HAP-1 (cell line): Measurements from ENCODE around the gene TRABD.
A peak's percentile ranks its signal among the peaks of the same experiment; 100 is the strongest.

Experiments
- DNase-seq, 2 experiments: peaks; one replicate each; pipeline ENCODE4 v3.0.0-alpha.2; 2016 to 2020; ENCODE audit warnings: low spot score in 2 of 2
- H3K27me3 ChIP-seq: fragments of 250-450 bp; sonication (Bioruptor Pico); 2 replicates; pipeline ENCODE4 v1.5.1; 2020; ENCODE audit warnings: low read depth, mild to moderate bottlenecking, moderate library complexity
- H3K36me3 ChIP-seq: fragments of 250-450 bp; sonication (Bioruptor Pico); replicated peaks from 2 replicates; pipeline ENCODE4 v1.5.1; 2020; ENCODE audit warnings: mild to moderate bottlenecking
- H3K4me1 ChIP-seq: fragments of 250-450 bp; sonication (Bioruptor Pico); 2 replicates; pipeline ENCODE4 v1.5.1; 2020; ENCODE audit warnings: mild to moderate bottlenecking
- H3K4me3 ChIP-seq: fragments of 250-450 bp; sonication (Bioruptor Pico); 2 replicates; pipeline ENCODE4 v1.5.1; 2020; ENCODE audit warnings: mild to moderate bottlenecking, moderate library complexity
- H3K9me3 ChIP-seq: fragments of 250-450 bp; sonication (Bioruptor Pico); 2 replicates; pipeline ENCODE4 v1.5.1; 2020; ENCODE audit warnings: mild to moderate bottlenecking, moderate library complexity
- in situ Hi-C: fragments of 300-500 bp; cut with MboI; formaldehyde crosslinking; loops from 3 replicates; pipeline ENCODE4 v1.14.3; 2020; ENCODE audit warnings: low sequenced_read_pairs, inconsistent platforms, mixed read lengths

The TRABD gene

GRCh38 chr22:50213263-50213662 lies 27.6 kb downstream of the TRABD start:
- Histone ChIP-seq H3K4me1 (no peaks in the 10 kb centered on the region), H3K27me3 (no peaks in the 10 kb centered on the region), H3K9me3 (no peaks in the 10 kb centered on the region), H3K36me3 (peaks cover 79% of the 10 kb centered on the region), H3K4me3 (no peak overlapping the region)
- in situ Hi-C loops, result loop anchor here (5.0 kb wide), 1 partner anchor 281 kb away; no protein-coding TSS in a partner anchor
- DNase-seq, result no peak

- DNase-seq, result no peak
- Histone ChIP-seq H3K27me3 (no peaks in the 10 kb centered on the region), H3K36me3 (peaks cover 89% of the 10 kb centered on the region), H3K4me3 (no peak overlapping the region), H3K9me3 (no peaks in the 10 kb centered on the region), H3K4me1 (no peaks in the 10 kb centered on the region)
- in situ Hi-C loops, result no loop called here
Observed at GRCh38 chr22:50215297-50216054, 29.8 kb downstream of the TRABD start.

DNA sequence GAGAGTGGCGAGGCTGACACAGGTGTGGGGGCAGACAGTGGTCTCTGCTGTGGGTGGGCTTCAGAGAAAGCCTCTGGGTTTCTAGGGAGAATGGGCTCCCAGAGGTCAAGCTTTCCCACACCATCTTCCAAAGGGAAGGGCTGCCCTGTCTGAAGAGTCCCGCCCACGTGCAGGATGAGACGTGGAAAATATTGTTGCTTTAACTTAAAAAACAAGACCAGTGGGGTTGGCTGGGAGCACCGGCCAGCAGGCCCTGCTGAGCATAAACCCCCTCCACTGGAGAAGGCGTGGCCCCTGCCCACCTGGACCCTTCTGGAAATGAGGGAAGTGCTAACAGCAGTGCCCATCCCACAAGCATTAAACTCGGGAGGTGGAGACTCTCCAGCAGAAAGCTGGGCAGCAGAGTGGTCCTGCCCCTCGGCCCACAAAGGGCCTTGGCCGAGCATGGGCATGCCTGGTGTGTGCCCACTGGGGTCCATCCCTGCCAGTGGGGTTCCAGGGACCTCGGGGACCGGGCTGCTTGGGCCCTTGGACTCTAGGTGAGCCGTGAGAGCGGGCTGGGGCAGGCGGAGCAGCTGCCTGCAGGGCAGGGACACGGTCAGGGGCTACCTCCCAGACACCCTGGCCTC lies 30.5 kb downstream of the TRABD start:
- Histone ChIP-seq H3K4me3 (no peak overlapping the region), H3K4me1 (no peaks in the 10 kb centered on the region), H3K36me3 (peaks cover 84% of the 10 kb centered on the region), H3K27me3 (no peaks in the 10 kb centered on the region), H3K9me3 (no peaks in the 10 kb centered on the region)
- DNase-seq, result no peak
- in situ Hi-C loops, result no loop called here

DNA sequence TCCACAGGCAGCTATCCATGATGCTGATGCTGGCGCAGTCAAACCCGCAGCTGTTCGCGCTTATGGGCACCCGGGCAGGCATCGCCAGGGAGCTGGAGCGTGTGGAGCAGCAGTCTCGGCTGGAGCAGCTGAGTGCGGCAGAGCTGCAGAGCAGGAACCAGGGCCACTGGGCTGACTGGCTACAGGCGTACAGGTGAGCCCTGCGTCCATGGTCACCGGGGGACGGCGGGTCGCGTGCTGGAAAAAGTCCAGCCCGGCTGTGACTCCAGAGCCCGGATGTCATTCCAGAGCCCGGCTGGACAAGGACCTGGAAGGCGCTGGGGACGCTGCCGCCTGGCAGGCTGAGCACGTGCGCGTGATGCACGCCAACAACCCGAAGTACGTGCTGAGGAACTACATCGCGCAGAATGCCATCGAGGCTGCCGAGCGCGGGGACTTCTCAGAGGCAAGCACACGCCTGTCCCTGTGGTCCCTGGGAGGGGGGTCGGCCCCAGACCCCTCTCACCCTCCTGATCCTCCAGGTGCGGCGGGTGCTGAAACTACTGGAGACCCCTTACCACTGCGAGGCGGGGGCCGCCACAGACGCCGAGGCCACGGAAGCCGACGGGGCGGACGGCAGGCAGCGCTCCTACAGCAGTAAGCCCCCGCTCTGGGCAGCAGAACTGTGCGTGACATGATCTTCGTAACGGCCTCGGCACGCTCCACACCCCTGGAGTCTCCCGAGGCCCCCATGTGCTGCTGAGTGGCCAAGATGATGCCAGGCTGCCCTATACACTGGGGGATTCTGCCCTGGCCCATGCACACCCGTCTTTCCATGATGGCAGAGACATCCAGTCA lies 31.2 kb downstream of the TRABD start:
- in situ Hi-C loops, result no loop called here

GRCh38 chr22:50217543-50218152 lies 31.9 kb downstream of the TRABD start:
- no peaks in the 10 kb centered on the region for H3K9me3 ChIP-seq
- in situ Hi-C loops, result no loop called here
- DNase-seq, result no peak
- no peaks in the 10 kb centered on the region for H3K27me3 ChIP-seq
- no peak overlapping the region for H3K4me3 ChIP-seq
- H3K36me3 ChIP-seq, result peaks cover 88% of the 10 kb centered on the region
- no peaks in the 10 kb centered on the region for H3K4me1 ChIP-seq

More for the DNA sequence above, 31.2 kb downstream of the TRABD start:
- Histone ChIP-seq H3K36me3 (peaks cover 86% of the 10 kb centered on the region), H3K9me3 (no peaks in the 10 kb centered on the region), H3K4me3 (no peak overlapping the region), H3K27me3 (no peaks in the 10 kb centered on the region), H3K4me1 (no peaks in the 10 kb centered on the region)
- no peak for DNase-seq

GRCh38 chr22:50218153-50218995 lies 32.7 kb downstream of the TRABD start:
- no peak overlapping the region for H3K4me3 ChIP-seq
- no peak for DNase-seq
- H3K36me3 ChIP-seq, result peaks cover 88% of the 10 kb centered on the region
- H3K9me3 ChIP-seq, result no peaks in the 10 kb centered on the region
- no peaks in the 10 kb centered on the region for H3K27me3 ChIP-seq
- in situ Hi-C loops, result no loop called here
- no peaks in the 10 kb centered on the region for H3K4me1 ChIP-seq

GRCh38 chr22:50218996-50219727 lies 33.4 kb downstream of the TRABD start:
- no peaks in the 10 kb centered on the region for H3K27me3 ChIP-seq
- H3K4me3 ChIP-seq, result no peak overlapping the region
- no peaks in the 10 kb centered on the region for H3K4me1 ChIP-seq
- in situ Hi-C loops, result no loop called here
- peak; percentile 29 to 71 for DNase-seq
- H3K9me3 ChIP-seq, result no peaks in the 10 kb centered on the region
- H3K36me3 ChIP-seq, result peaks cover 85% of the 10 kb centered on the region

GRCh38 chr22:50219800-50220602 lies 34.3 kb downstream of the TRABD start:
- Histone ChIP-seq H3K36me3 (peaks cover 81% of the 10 kb centered on the region), H3K9me3 (no peaks in the 10 kb centered on the region), H3K27me3 (no peaks in the 10 kb centered on the region), H3K4me3 (no peak overlapping the region), H3K4me1 (no peaks in the 10 kb centered on the region)
- in situ Hi-C loops, result no loop called here
- no peak for DNase-seq

DNA sequence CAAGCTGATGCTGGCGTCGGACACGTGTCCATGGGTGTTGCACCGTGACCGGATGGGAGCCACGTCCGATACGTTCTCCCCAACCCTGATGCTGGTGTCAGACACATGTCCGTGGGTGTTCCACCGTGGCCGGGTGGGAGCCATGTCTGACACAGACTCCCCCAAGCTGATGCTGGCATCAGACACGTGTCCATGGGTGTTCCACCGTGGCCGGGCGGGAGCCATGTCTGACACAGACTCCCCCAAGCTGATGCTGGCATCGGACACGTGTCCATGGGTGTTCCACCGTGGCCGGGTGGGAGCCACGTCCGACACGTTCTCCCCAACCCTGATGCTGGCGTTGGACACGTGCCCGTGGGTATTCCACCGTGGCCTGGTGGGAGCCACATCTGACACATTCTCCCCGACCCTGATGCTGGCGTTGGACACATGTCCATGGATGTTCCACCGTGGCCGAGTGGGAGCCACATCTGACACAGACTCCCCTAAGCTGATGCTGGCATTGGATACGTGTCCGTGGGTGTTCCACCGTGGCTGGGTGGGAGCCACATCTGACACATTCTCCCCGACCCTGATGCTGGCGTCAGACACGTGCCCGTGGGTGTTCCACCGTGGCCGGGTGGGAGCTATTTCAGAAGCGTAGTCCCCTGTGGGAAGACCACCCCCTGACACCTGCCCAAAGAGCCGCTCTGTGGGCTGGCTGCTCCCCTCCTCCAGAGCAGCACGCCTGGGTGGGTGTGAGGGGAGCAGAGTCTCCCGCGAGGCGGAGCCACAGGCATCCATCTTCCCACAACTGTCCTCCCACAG lies 35.1 kb downstream of the TRABD start:
- in situ Hi-C loops, result no loop called here
- H3K36me3 ChIP-seq, result peaks cover 78% of the 10 kb centered on the region

GRCh38 chr22:50221410-50222300 lies 35.9 kb downstream of the TRABD start:
- Histone ChIP-seq H3K4me3 (no peak overlapping the region), H3K27me3 (no peaks in the 10 kb centered on the region), H3K9me3 (no peaks in the 10 kb centered on the region), H3K36me3 (peaks cover 73% of the 10 kb centered on the region), H3K4me1 (no peaks in the 10 kb centered on the region)
- in situ Hi-C loops, result no loop called here
- DNase-seq, result no peak

More for the DNA sequence above, 35.1 kb downstream of the TRABD start:
- Histone ChIP-seq H3K27me3 (no peaks in the 10 kb centered on the region), H3K9me3 (no peaks in the 10 kb centered on the region), H3K4me3 (no peak overlapping the region), H3K4me1 (no peaks in the 10 kb centered on the region)
- no peak for DNase-seq
